Stimulated activated CD4-positive, alpha-beta T cell treated with anti-CD3 and anti-CD28 coated beads, Interleukin-12 subunit alpha, Interleukin-12 subunit beta, amount 100 ng/mL, for 24 hours (primary cell): ENCODE results near the gene SULT1B1.
A peak's percentile ranks its signal among the peaks of the same experiment; 100 is the strongest.
"Not testable (repeated sequence)": the region's sequence is repeated elsewhere in the genome, so short reads cannot be mapped to it uniquely, and the experiment has no call there.

Experiments
- DNase-seq, 2 experiments: peaks; one replicate each; pipeline ENCODE4 v3.0.0-alpha.2; 2020; ENCODE audit warnings: low read depth in 2 of 2

Gene SULT1B1

DNA sequence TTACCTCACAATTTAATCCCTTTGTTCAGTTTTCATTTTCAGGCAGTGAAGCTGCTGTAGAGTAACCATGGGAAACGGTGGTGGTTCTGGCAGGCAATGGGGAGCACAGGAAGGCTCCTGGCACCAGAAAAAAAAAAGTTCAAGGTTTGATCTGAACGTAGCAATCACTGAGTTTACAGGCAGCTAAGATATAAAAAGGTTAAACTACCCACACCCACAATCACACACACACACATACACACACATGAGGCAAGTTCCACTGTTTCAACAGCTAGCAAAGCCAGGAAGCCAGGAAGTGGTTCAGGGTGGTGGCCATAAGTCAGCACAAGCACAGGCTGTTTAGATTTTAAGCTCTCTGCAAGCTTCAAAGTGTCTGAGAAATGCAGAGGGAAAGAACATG is at the start of gene SULT1B1:
SULT1B1 (minus strand) TSS at position 166 of the 400 bp plus-strand sequence. CDS start 5,403 bp downstream, outside the sequence.
- DNase-seq = peak in 1 of 2 experiments; percentile 14

GRCh38 chr4:69800599-69800998 is 40.2 kb upstream of the SULT1B1 start:
- no peak for DNase-seq

DNA sequence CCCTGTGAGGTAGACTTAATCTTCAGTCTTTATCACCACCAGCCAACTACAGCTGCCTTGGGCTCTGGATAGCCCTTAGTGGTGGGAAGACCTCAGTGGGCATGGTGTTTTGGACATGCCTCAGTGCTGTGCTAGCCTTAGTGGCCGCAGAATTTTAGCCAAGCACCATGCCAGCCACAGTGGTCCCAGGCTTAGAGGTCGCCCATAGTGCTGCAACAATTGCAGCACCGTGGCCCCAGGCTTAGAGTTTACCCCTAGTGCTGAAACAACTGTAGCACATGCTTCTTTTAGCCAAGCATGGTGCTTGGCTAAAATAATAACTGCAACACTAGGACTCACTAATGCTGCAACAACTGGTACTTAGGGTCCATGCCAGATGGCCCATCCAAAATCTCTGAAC is 38.9 kb upstream of the SULT1B1 start:
- DNase-seq = no peak

- no peak for DNase-seq
Measured at GRCh38 chr4:69793732-69794131, 33.3 kb upstream of the SULT1B1 start.

GRCh38 chr4:69787879-69788278 is 27.5 kb upstream of the SULT1B1 start:
- no peak for DNase-seq

DNA sequence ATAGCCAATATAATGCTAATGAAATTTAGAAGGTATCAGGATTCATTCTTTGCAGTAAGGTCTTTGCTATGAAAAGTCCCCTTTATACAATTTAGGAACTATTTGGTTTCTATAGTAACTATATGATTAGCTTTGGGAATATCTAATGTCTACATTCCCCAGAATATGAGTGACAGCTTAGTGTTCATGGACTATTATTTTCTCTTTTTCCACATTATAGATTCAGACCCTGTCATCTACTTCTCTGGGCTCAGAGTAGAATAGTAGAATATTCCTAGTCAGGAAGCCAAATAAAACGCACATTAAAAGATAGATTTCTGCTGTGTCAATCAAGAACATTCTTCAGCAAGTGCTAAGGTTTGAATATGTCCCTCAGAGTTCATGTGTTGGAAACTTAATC is 26.1 kb upstream of the SULT1B1 start:
- DNase-seq = no peak

- DNase-seq = no peak
Measured at GRCh38 chr4:69785211-69785831, 24.9 kb upstream of the SULT1B1 start.

DNA sequence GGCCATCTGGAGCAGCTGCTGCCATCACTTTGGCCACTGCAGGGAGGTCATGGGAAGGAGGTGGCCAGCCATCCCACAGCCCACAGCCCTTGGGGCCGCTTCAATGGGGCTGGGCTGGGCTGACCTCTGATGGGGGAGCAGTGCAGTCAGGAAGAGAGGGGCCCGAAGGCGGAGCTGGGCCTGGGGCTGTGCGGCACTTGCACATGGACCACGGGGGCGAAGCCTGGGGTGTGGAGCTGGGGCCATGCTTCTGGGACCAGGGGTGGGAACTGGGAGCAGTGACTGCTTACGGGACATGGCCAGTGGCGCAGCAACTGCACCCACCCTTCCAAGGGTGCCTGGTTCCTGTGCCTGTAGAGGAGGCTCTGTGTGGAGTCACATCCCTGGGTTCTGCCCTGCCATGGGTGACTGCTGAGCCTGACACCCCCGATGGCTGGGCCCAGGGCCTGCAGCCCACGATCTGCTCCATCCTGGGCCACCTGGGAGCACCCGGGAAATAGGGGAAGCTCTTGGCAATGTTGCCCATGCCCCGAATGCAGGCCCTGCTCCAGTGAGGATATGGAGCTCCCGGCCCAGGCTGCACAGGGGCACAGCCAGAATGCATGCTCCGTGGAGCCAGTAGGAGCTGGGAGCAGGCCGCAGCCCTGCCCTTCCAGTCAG is 22.4 kb upstream of the SULT1B1 start:
- no peak for DNase-seq

GRCh38 chr4:69781458-69782418 is 21.3 kb upstream of the SULT1B1 start:
- no peak for DNase-seq

- DNase-seq = no peak
Measured at GRCh38 chr4:69780141-69780540, 19.7 kb upstream of the SULT1B1 start.

DNA sequence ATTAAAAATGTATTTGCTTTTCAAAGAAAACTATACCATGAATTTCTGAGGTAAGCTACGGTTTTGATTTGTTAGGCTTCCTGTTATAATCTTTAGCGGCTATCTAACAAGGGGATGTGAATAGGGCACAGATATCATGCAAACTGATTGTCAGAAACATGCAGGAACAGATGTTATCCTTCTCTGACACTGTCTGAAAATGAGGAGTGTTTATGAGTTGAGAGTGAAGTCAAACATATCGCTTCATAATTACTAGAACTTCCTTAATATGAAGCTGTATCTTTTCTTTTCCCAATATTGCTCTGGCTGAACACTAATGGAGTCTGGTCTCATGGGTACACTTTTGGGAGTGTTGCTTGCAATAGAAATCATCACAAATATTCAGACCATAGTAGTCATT is 16.3 kb upstream of the SULT1B1 start:
- DNase-seq = no peak

- DNase-seq = no peak
Measured at GRCh38 chr4:69775321-69775867, 15.0 kb upstream of the SULT1B1 start.

- no peak for DNase-seq
Measured at GRCh38 chr4:69773484-69773883, 13.1 kb upstream of the SULT1B1 start.

GRCh38 chr4:69768554-69768953 is 8.1 kb upstream of the SULT1B1 start:
- not testable (repeated sequence) for DNase-seq

GRCh38 chr4:69765751-69766150 is 5.3 kb upstream of the SULT1B1 start:
- no peak for DNase-seq

GRCh38 chr4:69764311-69764710 is 3.9 kb upstream of the SULT1B1 start:
- DNase-seq = no peak

GRCh38 chr4:69763233-69763632 is 2.8 kb upstream of the SULT1B1 start:
- no peak for DNase-seq

GRCh38 chr4:69759189-69759604 is 1.2 kb downstream of the SULT1B1 start:
- no peak for DNase-seq

DNA sequence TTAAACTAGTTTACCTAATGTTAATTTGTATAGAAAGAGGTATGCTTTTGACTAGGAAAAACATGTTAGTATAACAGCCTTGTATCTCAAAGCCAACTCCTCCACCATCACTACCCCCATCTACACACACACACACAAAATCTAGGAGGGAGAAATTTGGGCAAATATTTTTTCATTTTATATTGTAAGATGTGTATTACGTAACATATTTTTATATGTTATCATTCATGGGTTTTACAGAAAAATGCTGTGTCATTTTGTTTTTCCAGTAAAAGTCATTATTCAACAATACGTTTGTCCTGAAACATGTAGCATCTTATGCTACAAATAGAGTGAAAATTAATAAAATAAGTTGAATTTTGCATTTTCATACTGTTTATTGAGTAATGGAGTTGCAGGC is 3.0 kb downstream of the SULT1B1 start:
- DNase-seq = no peak

DNA sequence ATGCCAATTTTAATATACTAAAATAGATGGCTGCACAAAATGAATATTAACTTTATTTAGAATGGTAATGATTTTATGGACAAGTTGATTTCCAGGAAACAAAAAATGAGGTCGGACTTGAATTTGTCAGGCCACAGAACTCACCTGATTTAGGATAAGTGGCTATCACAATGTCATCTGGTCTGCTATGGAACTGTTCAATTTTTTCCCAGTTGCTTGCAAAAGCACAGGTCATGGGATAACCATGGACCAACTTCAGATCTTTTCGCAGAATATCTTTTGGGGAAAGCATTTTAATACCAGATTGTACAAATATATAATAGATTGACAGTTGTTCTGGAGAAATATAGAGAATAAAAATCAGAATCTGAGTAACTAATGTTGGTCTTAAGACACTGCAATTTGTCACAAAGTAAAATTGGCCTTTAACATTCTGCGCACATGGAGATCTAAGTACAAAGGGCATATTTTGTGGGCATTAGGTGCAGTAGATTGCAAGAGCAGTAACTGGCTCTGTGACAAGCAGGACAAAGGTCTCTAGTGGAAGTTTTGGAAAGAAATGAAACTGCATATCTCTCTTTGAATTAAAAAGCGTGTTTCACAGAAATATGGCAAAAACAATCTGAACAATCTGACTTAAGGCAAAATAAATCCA is 5.4 kb downstream of the SULT1B1 start:
- DNase-seq = no peak

GRCh38 chr4:69753686-69754085 is 6.7 kb downstream of the SULT1B1 start:
- no peak for DNase-seq

DNA sequence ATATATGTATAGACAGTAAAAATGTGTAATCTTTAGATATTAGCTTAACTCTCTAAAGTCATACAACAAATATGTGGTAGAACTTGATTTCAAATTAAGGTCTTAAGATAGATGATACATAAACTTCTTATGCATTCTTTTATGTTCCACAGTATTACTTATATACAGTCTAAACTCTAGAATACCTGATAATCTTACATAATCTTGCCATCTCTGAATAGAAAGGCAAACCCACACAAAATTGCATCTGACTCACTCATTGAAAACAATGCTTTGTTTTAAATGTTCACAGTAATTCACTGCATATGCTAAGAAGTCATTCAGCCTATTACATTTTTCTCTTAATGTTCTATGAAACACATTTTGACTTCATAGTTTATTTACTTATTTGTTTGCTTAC is 10.1 kb downstream of the SULT1B1 start:
- no peak for DNase-seq
